GM21423 (cell line): ENCODE measurements around the gene SLC13A3.

Experiments used
- ATAC-seq: cut with Tn5 transposase; IDR thresholded peaks from one replicate; pipeline ENCODE4 v1.9.1; 2021; ENCODE audit warnings: mild to moderate bottlenecking, moderate library complexity; ENCODE audit not compliant: unreplicated experiment

SLC13A3 gene

DNA sequence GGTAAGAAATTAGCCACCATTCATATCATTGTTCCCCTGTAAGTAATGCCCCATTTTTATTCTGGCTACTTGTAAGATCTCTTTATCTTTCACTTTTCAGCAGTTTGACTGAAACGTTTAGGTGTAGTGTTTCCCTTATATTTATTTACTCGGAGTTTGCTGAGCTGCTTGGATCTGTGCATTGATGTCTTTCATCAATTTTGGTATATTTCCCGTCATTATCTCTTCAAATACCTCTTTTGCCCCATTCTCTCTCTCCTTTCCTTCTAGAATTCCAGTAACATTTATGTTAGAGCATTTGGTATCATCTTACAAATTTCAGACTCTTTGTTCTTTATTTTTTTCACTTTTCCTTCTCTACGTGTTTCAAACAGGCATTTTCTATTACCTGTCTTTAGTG is 9.2 kb upstream of the SLC13A3 start:
- no peak for ATAC-seq

DNA sequence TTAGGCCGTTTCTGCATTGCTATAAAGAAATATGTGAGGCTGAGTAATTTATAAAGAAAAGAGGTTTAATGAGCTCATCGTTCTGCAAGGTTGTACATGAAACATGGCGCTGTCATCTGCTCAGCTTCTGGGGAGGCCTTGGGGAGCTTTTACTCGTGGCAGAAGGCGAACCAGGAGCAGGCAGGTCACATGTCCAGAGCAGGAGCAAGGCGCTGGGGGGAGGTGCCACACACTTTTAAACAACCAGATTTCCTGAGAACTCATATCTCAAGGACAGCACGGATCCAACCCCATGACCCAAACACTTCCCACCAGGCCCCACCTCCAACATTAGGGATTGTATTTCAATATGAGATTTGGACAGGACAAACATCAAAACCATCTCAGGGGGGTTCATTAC is 6.4 kb upstream of the SLC13A3 start:
- ATAC-seq = no peak

DNA sequence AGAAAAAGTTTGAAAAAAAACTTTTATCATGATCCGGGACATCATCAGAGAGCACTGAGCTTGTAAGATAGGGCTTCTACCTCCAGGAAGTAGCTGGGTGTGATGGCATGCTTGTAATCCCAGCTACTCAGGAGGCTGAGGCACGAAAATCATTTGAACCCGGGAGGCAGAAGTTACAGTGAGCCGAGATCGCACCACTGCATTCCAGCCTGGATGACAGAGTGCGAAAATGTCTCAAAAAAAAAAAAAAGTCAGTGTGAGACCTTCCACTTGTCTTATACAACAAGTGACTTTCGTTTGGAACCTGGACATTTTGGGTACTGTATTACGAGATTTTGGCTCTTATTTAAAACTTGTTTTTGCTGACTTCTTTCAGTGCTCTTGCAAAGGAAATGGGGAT is 5.9 kb upstream of the SLC13A3 start:
- ATAC-seq = no peak

DNA sequence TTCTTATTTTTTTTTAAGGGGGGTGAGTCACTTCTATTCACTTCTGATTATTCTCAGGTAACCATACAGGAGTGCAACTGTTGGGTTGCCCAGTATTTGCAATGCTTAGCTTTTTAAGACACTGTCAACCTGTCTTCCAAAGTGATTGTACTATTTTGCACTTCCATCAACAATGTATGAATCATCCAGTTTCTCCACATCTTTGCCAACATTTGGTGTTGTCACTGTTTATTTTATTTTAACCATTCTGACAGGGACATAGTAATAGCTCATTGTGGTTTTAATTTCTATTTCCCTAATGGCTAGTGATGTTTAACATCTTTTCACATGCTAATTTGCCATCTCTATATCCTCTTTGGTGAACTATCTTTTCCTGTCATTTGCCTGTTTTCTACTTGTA is 1.4 kb upstream of the SLC13A3 start:
- ATAC-seq = no peak

DNA sequence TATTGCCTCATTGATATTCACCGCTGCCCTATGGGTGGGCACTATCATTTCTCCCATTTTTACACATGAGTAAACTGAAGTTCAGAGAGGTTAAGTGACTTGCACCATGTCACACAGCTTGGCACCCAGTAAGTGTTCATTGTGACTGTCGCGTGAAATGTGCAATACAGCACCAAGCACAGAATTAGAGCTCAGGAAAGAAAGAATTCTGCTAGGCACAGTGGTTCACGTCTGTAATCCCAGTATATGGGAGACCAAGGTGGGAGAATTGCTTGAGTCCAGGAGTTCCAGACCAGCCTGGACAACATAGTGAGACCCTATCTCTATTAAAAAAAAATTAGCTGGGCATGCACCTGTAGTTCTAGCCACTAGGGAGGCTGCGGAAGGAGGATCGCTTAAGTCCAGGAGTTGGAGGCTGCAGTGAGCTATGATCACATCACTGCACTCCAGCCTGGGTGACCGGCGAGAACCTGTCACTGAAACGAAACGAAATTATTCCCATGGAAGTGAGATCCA is 626 bp downstream of the SLC13A3 start:
- no peak for ATAC-seq

DNA sequence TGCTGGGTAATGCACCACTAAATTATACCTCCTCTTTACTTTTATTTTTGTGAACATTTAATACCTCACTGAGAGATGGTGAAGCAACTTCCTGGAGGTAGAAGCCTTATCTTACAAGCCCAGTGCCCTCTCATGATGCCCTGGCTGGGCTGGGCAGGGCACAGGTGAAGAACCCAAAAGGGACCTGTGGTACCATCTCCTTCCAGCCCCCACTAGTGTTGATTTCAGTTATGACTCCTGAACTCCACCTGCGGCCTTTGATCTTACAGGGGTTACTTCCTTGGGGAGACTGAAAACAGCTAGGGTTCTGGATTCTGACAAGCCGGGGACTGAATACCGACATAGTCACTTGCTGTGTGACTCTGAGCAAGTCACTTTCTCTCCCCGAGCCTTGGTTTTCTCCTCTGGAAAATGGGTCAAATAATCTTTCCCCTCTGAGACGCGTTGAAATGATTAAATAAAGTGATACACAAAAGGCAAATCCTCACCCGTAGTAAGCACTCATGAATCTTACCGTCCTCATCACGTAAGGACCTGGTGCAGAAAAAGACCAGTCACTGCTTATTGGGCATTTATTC is 1.2 kb downstream of the SLC13A3 start:
- no peak for ATAC-seq

DNA sequence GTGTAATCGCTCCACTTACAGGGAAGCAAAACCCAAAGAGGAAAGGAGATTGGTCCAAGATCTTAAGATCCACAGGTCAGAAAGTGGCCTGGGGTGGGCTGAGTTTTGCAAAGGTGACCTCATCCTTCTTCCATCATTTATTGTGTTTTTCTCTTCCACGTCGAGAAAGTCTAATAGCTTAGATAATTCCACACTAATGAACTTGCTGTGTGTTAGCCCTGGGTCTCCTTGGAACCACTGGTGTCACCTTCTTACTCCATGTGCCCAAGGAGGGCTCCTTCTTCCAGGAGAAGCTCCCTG is 1.7 kb downstream of the SLC13A3 start:
- no peak for ATAC-seq

DNA sequence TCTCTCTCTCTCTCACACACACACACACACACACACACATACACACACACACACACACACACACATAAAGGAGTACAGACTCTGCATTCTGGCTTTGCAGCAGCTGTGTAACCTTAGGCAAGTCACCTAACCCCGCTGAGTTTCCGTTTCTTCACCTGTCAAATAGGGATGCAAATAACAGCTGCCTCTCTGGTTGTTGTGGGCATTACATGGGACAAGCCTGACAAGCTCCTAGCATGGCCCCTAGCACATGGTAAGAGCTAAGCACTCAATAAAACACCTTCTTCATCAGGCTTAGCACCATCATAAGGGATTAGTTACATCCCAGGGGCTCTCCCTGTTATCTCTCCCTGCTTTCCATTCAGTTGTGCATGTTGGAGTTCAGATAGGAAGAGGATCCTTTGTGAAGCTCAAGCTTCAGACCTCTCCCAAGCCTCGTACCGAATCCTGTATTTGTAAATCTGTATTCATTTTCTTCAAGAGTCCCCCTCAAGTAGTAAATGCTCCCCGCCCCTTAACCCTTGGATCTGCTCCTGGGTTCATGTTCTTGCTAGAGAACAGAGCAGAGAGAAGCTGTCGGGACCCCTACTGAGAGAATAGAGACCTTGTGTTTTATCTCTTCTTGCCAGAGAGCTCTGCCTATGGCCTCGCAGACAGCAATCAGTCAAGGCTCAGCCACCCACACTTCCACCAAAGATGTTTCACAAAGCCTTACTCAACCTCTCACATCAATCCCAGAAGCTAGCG is 2.2 kb downstream of the SLC13A3 start:
- no peak for ATAC-seq

DNA sequence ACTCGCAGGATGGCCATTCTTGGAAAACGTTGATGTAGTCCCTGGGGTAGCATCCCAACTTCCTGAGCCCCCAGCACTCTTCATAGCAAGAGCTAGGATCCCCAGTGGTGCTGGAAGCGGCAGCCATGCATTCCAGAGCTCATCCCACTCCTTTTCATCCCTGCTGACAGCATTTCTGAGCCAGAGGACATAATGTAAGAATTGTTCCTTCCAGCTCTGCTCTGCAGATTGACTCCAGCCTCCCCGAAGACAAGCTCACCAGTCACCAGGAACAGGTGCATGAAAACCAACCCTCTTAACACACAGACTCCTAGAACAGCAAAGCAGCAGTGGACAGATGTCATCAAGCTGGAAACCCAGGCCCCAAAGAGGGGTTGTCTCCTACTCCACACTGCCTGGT is 3.8 kb downstream of the SLC13A3 start:
- ATAC-seq = no peak

DNA sequence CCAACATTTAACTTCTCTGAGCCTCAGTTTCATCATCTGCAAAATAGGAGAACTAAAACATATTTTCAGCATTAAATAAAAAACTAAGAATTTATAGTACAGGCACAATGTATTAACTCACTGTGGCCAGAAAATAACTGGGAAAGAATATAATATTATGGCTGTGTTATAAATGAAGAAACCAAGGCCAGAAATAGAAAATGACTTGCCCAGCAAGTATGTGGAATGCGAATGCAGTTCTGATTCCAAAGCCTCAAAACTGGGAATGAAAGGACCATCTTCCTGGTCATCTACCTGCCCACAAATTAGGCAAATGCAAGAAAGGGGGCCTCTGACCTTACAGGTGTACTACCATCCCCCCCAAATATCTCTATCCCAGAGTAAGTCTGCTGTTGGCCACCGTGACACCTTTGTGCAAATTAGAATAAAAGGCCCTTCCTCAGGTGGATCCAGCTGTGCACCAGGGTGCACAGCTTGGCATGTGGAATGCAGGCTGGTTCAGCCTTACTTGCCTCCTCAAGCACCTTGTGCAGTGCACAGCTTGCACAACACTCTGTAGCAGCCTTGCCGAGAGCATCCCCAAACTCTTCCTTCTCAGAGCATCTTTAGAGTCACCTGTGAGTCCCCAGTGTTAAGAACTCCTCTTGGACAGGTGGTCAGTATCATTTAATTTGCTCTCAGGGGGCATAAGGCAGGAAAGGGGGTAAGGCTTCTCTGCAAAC is 4.4 kb downstream of the SLC13A3 start:
- ATAC-seq = no peak

DNA sequence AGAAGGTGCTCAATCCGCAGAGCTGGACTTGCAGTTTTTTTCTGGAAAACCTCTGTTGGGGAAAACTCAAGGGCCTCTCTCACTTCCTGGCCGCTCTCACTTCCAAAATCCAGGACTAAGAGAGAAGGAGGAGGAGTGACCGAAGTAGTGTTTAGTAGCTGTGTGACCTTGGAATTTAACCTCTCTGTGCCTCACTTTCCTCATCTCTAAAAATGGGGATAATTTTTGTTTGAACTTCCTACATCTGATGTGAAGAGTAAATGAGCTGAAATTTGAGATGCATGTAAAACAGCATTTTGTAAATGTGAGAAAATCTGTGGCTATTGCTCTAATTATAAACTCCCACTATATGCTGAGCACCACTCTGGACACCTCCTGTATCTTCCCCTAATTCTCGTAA is 5.1 kb downstream of the SLC13A3 start:
- no peak for ATAC-seq

DNA sequence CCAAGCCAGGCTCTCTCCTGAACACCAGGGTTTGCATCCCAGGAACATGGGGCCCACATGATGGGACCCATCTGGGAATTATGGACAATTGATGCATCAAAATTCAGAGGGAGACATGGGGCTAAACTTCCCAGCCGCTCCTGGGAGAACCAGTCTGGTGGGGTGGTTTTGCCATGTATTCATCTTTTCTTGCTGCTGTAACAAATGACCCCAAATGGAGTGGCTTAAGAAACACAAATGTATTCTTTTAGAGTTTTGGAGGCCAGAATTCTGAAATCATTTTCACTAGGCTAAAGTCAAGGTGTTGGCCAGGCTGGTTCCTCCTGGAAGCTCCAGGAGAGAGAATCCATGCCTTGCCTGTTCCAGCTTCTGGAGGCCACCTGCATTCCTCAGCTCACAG is 6.5 kb downstream of the SLC13A3 start:
- ATAC-seq = no peak

DNA sequence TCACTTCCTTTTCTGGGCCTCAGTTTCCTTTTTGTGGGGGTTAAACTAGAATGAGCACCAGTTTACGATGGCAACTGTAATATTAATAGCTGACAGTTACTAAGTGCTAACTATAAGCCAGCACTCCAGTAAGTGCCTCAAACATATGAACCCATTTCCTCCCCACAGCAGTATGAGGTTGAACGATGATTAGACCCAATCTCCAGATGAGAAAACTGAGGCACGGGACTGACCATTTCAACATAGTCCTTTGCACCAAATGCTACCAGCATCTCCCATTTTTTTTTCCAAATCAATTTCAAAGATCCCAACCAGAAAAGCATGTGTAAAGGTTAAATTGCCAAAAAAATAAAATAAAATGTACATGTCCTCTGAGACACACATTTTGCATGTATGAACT is 7.1 kb downstream of the SLC13A3 start:
- ATAC-seq = no peak

DNA sequence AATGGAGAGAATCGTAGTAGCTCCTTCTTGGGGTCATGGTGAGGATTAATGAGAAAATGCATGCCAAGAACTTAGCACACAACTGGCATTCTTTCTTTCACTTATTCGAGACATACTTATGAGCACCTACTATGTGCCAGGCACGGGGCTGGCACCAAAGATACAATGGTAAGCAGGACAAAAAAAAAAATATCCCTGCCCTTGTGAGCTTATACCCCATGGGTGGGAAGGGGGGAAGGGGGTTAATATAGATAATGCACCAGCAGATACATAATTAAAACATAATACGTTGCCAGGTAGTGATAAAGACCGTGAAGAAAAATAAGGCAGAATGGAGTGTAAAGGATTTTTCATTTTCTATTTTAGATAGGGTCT is 8.3 kb downstream of the SLC13A3 start:
- no peak for ATAC-seq

DNA sequence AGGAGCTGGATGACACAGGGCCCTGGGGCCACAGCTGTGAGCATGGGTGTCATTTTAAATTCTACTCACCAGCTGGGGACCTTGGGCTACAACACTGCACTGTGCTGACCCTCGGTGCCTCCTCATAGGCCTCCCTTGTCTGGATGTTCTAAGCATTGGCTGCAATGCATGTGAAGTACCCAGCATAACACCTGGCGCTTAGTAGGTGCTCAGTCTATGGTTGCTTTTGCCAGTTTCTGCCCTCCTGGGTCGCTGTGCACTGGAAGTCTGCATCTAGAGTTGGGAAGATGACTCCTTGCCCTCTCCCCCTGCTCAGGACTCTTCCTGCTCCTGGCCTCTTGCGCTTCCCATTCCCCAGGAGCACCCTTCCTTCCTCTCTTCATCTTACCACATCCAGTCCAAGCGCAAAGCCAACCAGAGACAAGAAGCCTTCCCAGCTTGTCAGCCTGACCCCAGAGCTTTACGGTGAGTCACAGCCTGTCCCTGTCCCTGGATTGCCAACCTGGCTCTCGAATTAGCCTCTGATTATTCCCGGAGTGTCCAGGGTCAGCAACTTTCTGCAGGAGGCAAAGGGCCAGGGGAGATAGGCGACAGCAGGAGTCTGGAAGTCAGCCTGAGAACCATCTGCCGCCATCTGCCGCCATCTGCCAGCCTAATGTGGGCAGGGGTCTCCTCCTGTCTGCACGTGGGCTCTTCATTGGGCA is 8.8 kb downstream of the SLC13A3 start:
- no peak for ATAC-seq

DNA sequence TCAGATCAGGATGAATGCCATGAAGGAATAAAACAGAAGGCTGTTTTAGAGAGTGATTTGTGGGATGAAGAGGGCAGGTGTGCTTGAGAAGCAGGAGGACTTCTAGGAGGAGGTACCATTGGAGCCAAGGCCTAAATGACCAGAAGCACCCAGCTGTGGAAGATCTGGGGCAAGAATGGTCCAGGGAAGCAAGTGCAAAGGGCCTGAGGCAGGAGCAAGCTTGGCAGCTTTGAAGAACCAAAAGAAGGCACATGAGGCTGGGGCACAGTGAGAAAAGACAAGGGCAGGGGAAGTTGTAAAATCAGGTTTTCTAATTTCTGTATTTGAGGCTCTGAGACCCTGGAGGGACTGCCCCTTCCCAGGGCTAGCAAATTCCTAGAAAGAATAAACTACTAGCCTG is 9.8 kb downstream of the SLC13A3 start:
- no peak for ATAC-seq

DNA sequence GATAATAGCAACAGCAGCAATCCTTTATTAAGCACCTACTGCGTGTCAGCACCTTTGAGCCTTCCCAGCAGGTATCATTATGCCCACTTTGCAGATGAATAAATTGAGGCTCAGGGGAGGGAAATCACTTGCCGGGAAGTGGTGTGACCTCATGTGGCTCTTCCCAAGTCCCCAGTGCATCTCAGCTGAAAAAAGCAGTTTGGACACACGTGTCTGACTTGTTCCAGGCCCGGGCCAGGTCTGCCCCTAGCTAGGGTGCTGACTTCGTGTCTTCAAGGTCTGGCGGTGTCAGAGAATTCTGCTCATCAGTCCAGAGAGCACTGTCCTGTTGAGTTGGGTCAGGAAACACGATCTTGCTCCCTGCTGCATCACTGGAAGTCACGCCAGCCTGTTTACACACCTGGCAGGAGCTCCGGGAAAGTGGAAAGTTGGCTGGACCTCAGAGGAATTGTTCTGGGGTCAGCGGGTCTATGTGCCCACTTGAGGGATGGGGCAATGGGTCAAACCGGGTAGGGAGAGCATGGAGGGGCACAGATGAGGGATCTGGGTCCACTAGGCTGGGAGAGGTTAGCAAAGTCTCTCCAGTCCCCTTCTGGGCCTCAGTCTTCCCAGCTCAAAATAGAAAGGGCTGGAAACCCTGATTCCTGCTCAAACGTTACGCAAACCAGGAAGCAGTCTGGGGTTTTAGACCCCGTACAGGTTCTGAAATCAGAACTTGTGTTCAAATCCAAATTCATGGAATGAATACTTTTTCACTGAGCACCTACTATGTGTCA is 10.5 kb downstream of the SLC13A3 start:
- ATAC-seq = no peak

DNA sequence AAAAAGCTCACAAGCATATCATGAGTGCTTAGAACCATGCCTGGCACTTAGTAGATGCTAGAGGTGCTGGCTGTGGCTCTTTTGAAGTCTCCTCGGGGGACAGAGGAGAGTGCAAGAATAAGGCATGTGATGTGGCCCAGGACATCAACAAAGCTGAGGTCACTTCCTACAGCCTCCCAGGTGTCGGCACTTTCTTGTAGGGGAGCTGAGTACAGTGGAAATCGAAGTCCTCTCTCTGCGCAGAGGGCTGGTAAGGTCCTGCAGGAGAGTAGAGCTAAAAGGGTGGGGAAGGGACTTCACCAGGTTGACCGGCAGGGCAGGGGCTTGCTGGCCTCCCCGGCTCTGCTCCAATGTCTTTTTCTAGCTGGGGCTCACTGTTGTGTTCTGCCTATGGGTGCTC is 11.2 kb downstream of the SLC13A3 start:
- no peak for ATAC-seq

DNA sequence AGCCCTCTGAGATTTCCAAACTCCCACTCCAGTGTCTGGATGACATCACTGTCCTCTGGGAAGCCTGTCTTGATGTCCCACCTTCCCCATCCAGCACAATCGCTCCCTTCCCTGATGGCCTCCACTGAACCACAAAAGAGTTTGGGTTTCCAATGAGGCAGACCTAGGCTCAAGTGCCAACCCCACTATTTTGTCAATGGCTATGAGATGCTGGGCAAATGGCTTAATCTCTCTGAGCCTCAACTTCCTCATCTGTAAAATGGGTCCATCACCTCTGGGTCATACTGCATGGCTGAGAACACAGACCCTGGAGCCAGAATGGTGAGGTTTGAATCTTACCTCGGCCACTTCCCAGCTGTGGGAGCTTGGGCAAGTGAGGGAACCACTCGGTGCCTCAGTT is 11.7 kb downstream of the SLC13A3 start:
- ATAC-seq = no peak

DNA sequence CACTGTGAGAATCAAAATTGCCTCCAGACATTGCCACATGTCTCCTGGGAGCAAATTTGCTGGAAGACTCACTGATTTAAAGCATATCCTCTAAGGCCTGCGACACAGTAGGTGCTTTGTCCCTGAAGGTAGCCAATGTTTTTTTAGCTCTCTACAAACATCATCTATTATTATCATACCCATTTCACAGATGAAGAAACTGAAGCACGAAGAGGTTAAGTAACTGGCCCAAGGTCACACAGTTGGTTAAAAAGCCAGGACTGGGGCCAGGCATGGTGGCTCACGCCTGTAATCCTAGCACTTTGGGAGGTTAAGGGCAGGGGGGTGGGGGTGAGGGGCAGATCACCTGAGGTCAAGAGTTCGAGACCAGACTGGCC is 12.4 kb downstream of the SLC13A3 start:
- no peak for ATAC-seq
